ENCODE measurements around the gene USP35.
A peak's percentile ranks its signal among the peaks of the same experiment; 100 is the strongest.
"Not testable (repeated sequence)": the region's sequence is repeated elsewhere in the genome, so short reads cannot be mapped to it uniquely, and the experiment has no call there.

USP35 gene

DNA sequence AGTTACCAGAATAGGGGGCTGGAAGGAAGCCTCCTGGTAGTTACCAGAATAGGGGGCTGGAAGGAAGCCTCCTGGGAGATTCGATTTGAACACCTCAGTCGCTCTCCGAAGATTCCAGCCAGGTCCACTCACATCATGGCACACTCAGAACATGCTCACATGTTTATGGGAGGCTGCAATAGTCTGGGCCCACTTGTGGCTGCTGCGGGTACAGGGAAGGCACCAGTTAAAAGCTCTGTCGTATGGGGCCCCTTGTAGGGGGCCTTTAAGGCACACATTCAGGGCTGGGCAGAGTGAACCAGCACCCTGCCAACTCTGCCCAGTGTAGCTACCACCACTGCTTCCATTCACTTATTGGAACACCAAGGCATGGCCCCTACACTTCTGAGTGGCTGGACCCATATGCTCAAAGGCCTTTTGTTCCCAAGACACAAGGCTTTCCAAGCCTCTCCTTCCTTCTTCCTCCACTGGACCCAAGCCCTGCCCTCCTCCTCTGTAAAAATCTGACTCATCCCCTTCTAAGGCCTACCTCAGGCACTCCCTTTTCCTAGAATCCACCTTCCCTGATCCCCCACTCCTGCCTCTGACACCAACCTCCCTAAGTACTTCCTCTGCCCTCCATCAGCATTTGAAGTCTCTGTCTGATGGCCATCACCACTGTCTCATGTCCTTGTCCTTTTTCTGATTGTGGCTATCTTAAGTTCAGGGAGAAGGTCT, 28.0 kb downstream of the USP35 start:
- DNase-seq: peak; percentile 66

- no peak for DNase-seq
These were observed 29.2 kb downstream of the USP35 start for GRCh38 chr11:78217650-78218541.

- DNase-seq: no peak
These were observed 30.2 kb downstream of the USP35 start for GRCh38 chr11:78218707-78219492.

DNA sequence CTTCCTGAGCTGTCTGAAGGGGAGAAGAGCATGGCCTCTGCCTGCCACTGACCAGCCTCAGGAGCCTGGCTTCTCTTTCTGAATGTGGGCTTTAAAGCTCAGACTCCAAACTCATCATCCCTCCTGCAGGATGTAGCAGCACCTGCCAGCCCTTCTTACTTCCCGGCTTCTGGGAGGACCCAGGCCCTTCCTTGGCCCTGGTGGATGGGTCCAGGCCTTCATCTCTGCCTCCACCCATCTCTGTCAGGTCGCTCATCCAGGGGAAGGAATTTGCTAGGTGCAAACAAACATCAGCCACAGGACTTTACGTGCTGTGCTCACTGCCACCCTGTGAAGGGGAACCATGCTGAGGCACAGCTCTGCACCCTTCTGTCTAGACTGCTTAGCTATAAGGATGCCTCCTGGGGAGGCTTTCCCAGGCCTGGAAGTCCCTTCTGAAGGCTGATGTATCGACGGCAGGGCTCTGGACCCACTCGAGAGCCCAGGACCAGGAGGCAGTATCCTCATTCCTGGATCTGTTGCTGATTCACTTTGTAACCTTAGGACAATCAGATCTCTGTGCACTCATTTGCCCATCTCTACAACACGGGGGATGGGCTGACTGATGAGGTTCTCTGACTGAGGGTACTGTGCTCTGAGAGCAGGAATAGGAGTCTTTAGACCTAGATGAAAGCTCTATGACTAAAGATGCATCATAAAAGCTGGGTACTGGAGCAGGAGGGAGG, 30.9 kb downstream of the USP35 start:
- DNase-seq: no peak

- DNase-seq: no peak
These were observed 31.8 kb downstream of the USP35 start for GRCh38 chr11:78220218-78221157.

DNA sequence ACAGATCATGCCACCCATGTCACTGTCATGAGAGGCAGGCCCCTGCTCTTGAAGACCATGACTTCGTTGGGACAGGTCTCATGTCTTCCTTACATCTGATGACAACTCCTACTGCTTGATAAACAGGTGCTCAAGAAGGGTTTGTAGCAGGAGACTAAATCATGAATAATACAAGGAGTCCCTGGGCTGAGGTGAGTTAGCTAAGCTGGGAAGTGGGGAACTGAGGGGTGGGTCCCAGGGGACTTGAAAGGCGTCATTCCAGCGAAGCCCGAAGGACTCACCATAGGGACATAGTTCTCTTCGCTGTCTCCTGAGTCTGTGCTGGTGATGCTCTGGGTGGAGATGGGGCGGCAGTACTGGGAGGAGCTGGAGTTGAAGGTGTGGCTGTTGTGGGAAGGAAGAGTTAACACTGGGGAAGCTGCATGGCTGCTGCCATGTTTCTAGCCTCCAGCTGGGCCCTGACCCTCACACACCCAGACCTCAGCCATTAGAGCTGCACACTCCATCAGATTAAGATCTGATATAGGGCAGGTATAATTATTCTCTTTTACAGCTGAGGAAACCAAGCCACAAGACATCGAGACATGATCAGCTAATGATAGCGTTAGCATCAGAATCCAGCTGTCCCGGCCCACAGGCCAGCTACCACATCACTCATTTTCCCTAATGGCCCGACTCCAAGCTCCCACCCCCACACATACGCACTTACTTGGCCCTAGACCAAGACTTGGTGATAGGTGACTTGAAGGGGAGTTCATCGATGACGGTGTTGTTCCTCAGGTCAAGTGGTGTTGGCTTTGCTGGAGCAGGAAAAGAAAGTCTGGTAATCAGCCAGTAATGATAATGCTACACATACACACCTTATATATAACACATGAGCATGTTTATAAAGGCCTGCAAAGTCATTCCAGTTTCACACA, 32.9 kb downstream of the USP35 start:
- DNase-seq: no peak

DNA sequence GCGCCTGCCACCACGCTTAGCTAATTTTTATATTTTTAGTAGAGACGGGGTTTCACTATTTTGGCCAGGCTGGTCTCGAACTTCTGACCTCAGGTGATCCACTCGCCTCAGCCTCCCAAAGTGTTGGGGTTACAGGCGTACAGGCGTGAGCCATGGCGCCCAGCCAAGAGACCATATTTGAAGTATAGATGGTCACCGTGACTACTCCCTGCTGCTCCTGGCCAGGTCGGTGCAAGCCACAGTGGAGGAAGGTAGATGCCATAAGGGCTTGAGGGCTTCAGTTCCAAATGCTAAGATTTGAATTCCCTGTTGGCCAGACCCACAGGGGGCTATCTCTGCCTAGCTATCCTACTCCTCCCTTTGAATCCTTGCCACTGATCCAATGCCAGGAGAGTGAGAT, 34.0 kb downstream of the USP35 start:
- not testable (repeated sequence) for DNase-seq

- no peak for DNase-seq
These were observed 34.7 kb downstream of the USP35 start for GRCh38 chr11:78223320-78223954.

DNA sequence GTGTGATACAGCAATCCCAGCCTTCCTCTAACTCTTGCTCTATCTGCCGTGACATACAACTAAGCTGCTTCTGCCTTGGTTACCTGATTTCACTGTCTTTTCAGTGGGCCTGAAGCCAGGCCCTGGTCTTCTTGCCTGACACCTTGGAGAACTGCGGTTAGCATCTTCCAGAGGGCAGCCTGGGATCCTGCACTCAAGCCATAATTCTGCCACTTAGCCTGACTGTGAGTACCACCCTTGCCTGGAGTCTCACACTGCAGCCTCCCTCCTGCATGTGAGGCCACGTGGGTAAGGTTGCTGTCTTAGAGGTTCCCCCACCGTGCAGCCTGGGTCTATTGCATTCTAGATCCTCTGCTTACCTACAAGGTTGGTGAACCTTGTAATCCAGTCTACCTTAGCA, 35.8 kb downstream of the USP35 start:
- DNase-seq: no peak

GRCh38 chr11:78224906-78225420, 36.2 kb downstream of the USP35 start:
- DNase-seq: no peak

- DNase-seq: no peak
These were observed 38.3 kb downstream of the USP35 start for GRCh38 chr11:78226684-78227680.

GRCh38 chr11:78227921-78228320, 39.2 kb downstream of the USP35 start:
- DNase-seq: no peak

GRCh38 chr11:78228467-78228866, 39.7 kb downstream of the USP35 start:
- DNase-seq: peak; percentile 98

DNA sequence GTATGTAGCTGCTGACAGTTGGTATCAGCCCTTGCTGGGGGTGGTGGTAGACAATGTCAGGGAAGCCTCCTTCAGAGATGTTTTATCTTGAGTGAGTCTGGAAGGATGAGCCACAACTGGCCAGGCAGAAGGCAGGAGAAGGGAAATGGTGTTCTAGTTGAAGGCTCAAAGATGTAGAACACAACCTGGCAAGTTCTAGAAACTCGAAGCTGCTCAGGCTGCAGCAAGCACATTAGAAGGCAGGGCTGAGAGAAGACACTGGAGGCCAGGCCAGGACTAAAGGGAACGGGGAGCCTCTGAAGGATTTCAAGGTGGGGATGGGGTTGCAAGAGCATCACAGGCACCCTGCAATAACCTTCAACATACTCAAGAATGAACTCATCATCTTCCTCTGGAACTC, 40.4 kb downstream of the USP35 start:
- DNase-seq: peak; percentile 72

DNA sequence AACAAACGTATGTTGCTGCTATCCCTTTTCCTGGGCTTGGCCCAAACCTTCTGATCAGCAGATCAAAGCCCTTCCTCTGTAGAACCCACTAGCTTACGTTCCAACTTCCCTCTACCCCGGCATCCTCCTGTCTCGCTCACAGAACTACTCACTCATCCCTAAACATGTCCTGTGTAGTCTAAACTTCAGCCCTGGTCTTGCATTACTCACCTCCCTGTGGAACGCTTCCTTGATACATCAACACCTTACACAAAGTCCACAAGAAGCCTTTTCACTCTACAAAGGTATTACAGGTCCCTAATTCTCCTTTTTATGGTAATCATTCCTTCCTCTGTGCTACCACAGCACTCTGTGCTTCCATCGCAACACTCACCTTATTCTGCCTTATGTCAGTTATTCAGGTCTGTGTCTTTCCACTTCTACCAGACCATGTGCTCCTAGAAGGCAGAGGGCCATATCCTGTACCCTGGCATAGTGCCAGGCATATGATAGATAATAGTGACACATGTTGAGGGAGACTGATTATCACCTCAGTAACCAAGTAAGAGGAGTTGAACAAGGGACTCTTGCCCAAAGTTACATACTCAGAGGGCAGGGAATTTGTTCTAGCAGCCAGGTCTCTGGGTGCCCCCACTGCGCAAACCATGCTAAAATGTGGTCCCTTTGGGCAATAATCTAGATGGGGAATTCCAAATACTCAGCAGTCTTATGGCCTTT, 41.6 kb downstream of the USP35 start:
- DNase-seq: peak; percentile 96

GRCh38 chr11:78231962-78232501, 43.3 kb downstream of the USP35 start:
- peak; percentile 91 for DNase-seq

DNA sequence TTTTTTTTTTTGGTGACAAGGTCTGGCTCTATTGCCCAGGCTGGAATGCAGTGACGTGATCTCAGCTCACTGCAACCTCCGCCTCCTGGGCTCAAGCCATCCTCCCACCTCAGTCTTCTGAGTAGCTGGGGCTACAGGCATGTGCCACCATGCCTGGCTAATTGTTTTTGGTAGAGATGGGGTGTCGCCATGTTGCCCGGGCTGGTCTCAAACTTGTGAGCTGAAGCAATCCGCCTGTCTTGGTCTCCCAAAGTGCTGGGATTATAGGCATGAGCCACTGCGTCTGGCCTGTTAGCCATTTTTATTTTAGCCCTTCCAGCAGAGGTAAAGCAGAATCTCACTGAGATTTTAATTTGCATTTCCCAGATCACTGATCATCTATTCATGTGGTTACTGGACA, 44.3 kb downstream of the USP35 start:
- not testable (repeated sequence) for DNase-seq
